Bladder microvascular endothelial cell (primary cell): Measurements from ENCODE around the gene CYB5R3. TPM values are rescaled to one million over a fixed set of nuclear protein-coding genes. Genes with fewer than 3 reads are reported as not detected.

ENCODE experiments used
- total RNA-seq: library from RNA; depleted of rRNA; stranded (reverse); fragments of >200 nt; gene quantifications from 2 replicates; pipeline ENCODE4 v1.2.3, GENCODE V29; 2014

CYB5R3 gene
- 49.1 and 158 TPM in 2 replicates for total RNA-seq

GRCh38 chr22:42649246-42650099, at the start of gene CYB5R3:
Gene CYB5R3 (minus strand): TSS chr22:42649392. CDS start chr22:42649315, 77 bp downstream.

DNA sequence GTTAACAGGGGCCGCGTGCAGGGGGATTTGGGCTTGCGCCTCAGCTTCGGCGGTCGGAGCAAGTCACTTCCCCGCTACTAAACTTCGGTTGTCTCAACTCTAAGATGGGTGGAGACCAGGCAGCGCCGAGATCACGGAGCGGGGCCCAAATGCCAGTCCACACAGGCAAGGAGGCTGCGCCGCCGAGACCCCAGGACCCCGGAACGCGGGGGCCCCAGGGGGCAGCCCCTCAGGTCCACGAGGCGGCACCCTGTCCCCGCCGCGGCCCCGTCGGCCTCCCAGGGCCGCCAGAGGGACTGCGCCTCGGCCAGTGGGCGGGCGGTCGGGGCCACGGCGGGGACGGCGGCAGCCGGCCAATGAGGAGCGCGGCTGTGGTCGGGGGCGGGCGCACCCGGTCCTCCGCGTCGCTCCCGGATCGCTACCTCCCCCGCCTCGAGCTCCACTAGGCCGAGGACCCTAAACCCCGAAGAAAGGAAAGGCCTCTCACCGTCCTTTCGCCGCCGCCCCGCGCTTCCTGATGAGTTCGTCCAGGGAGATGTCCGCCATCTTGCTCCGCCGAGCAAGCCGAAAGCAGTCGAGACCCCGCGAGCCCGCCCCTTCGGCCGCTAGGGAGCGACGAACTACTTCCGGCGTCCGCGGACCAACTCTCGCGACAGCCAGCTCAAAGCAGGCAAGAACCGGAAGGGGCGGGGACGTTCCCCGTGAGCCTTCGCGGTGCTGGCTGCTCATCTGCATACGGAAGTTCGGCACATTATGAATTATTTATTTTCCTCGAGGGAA, 34.7 kb downstream of the CYB5R3 start, which contains the start of gene POLDIP3:
POLDIP3 (minus strand) TSS at position 572 of the 780 bp plus-strand sequence; CDS start at position 546, 26 bp downstream.

Other genes with a start within 250 kb of the CYB5R3 start
- not detected in 2 replicates for gene NFAM1, start 217.0 kb downstream of the CYB5R3 start, total RNA-seq
- 27.8 and 52.4 TPM in 2 replicates for gene RRP7A, start 129.6 kb downstream of the CYB5R3 start, total RNA-seq
- 1.9 and 3.2 TPM in 2 replicates for gene SERHL2, start 95.4 kb downstream of the CYB5R3 start, total RNA-seq
- gene POLDIP3, start 34.5 kb downstream of the CYB5R3 start, total RNA-seq = 19.6 and 35.7 TPM in 2 replicates
- gene ATP5MGL, start 8.8 kb downstream of the CYB5R3 start, total RNA-seq = 0.32 and 1.3 TPM in 2 replicates
- 24.8 and 54.1 TPM in 2 replicates for gene A4GALT, start 71.5 kb upstream of the CYB5R3 start, total RNA-seq
- gene ARFGAP3, start 207.9 kb upstream of the CYB5R3 start, total RNA-seq = 42.6 and 60.3 TPM in 2 replicates